Measurements from ENCODE around the gene MMP23B.

The MMP23B gene

GRCh38 chr1:1602968-1603506 lies 28.9 kb upstream of the MMP23B start:
- DNase-seq, result no peak

- DNase-seq, result no peak
These were observed 28.2 kb upstream of the MMP23B start for GRCh38 chr1:1603671-1604373.

GRCh38 chr1:1604374-1605033 lies 27.5 kb upstream of the MMP23B start:
- no peak for DNase-seq

GRCh38 chr1:1605034-1605591 lies 26.9 kb upstream of the MMP23B start:
- no peak for DNase-seq

- DNase-seq, result no peak
These were observed 26.2 kb upstream of the MMP23B start for GRCh38 chr1:1605724-1606123.

- DNase-seq, result no peak
These were observed 25.7 kb upstream of the MMP23B start for GRCh38 chr1:1606232-1606631.

- no peak for DNase-seq
These were observed 22.0 kb upstream of the MMP23B start for GRCh38 chr1:1609822-1610485.

GRCh38 chr1:1610796-1611195 lies 21.2 kb upstream of the MMP23B start:
- no peak for DNase-seq

GRCh38 chr1:1612104-1612400 lies 19.9 kb upstream of the MMP23B start:
- DNase-seq, result no peak

GRCh38 chr1:1613509-1614082 lies 18.4 kb upstream of the MMP23B start:
- DNase-seq, result no peak

GRCh38 chr1:1614204-1614953 lies 17.6 kb upstream of the MMP23B start:
- peak; percentile 55 for DNase-seq

GRCh38 chr1:1614954-1615255 lies 17.1 kb upstream of the MMP23B start:
- DNase-seq, result no peak

- DNase-seq, result peak; percentile 98
These were observed 16.5 kb upstream of the MMP23B start, which contains the start of gene MIB2 for GRCh38 chr1:1615256-1616044. TSS of gene MIB2 (plus strand) at chr1:1615500. CDS start at chr1:1623453, 7,953 bp downstream.

- peak; percentile 37 for DNase-seq
These were observed 15.8 kb upstream of the MMP23B start for GRCh38 chr1:1616045-1616790.

GRCh38 chr1:1616838-1617237 lies 15.1 kb upstream of the MMP23B start:
- DNase-seq, result no peak

GRCh38 chr1:1617516-1617915 lies 14.5 kb upstream of the MMP23B start:
- DNase-seq, result no peak

- no peak for DNase-seq
These were observed 14.0 kb upstream of the MMP23B start for GRCh38 chr1:1617925-1618324.

GRCh38 chr1:1618396-1619068 lies 13.4 kb upstream of the MMP23B start:
- DNase-seq, result no peak

GRCh38 chr1:1619917-1620361 lies 12.0 kb upstream of the MMP23B start:
- DNase-seq, result no peak

- no peak for DNase-seq
These were observed 11.4 kb upstream of the MMP23B start for GRCh38 chr1:1620433-1621139.
